Stimulated activated CD8-positive, alpha-beta memory T cell treated with anti-CD3 and anti-CD28 coated beads, Interleukin-7, amount 100 ng/mL, for 1 hour (primary cell): ENCODE results near the gene PAQR9.

Experiments
- DNase-seq, 2 donors: peaks; one replicate each; pipeline ENCODE4 v3.0.0-alpha.2; 2020; ENCODE audit warnings: low read depth in 2 of 2

Gene PAQR9

GRCh38 chr3:142916605-142917004, 46.9 kb downstream of the PAQR9 start:
- DNase-seq = no peak

GRCh38 chr3:142915636-142916035, 47.8 kb downstream of the PAQR9 start:
- DNase-seq = no peak

GRCh38 chr3:142914286-142914811, 49.1 kb downstream of the PAQR9 start:
- DNase-seq = no peak

DNA sequence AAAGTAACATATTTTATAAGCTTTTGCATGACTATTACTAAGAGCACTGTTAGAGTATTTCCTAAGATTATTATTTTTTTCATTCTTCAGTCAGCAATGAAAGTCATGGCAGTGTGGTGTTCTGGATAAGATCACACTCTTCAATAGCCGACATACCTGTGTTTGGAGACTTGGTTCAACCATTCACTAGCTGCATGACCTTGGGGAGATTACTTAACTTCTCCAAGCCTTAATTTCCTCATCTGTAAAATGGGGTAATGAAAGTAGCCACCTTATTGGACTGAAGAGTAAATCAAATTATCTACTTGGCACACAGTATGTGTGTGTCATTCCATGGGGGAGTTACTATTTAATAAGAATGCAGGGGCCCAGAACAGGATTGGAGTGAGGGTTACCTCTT, 50.0 kb downstream of the PAQR9 start:
- no peak for DNase-seq

DNA sequence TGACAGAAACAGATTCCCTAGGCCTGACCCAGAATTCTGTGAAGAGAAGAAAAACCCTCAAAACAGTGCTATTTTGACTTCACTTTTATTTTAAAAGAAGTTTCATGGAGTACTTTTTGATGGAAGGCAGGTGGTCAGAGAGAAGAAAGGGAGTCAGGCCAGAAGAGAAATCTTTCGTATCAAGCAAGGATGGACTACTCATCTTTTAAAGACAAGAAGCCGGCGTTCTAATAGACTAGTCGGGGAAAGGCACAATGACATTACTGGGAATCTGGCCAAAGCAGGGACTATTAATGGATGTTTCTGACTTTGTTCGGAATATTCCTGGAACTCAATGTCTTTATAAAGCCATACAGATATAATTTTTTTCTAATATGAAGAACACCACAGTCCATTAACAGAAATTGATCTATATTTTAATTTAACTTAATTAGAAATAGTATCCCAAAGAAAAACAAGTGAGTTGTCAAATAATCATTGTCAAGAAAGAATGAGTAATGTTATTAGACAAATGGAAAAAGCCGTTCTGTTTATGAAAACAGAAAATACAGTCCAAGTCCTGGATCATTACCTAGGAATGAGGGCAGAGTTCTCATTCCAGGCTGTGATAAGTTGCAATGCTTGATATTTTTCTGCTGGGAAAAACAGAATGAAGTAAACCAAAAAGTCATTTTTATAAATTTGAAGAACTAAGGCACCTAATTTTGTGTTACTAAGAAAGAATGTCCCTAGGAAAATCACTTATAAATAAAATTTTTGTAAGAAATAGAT, 50.9 kb downstream of the PAQR9 start:
- DNase-seq = no peak
